ENCODE data around the gene IFNK. TPM values are rescaled to one million over a fixed set of nuclear protein-coding genes. Genes with fewer than 3 reads are reported as not detected.
A peak's percentile ranks its signal among the peaks of the same experiment; 100 is the strongest.

The IFNK gene
- total RNA-seq, 3 donors from 2014 or later (not counting 1 experiment from before 2014, with no cell fraction given), result not detected

DNA sequence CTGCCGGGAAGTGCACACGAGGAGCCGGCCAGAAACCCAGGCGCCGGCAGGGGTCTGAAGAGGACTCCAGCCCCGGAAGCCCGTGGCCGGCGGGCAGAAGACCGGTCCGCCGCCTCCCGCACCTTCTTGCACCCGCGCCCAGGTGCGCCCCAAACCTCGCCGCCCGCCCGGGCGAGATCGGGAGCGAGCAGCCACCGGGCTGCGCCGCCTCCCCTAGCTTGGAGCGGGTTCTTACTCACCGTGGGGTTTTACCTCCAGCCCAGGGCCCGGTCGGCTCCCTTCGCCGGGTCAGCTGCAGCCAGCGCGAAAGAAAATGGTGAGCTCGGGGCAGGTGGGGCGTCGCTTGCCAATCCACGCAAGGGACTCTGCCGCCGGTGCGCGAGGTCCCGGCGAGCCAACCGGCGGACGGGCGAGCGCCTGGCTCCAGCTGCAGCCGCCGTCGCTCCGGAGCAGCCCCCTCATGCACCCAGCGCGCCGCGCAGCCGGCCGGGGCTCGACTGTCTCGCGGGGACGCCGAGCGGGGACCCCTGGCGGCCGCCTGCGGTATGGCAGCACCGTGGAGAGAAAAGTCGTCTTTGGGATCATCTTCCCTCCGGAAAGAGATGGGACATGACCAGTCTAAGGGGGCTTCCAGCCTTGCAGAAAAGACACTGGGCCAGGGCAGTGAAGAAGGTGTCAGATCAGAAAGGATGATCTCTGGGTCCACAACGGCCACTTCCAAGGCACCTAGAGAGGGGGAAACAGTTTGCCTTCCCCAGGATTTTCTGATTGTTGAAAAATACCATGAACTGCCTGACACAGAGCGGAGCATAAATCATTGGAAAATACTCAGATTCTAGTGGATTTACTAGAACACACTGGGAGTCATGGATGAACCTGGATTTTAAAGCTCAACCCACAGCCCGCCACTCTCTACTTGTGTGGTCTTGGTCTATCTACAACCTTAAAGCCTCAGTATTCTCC is 5.5 kb downstream of the IFNK start, which contains the start of gene MOB3B:
TSS of gene MOB3B (minus strand) at position 499 of the 963 bp plus-strand sequence. CDS start 74,264 bp downstream, outside the sequence.
- peak within 1 kb of the TSS; percentile 74 for H3K27ac ChIP-seq (ENCODE audit: low read length)
- DNase-seq (peak; percentile 77 to 83), ATAC-seq (peak; percentile 88 to 93 (median 91))
- intact Hi-C loops (cut with micrococcal nuclease), result loop anchor here (1.0 to 10.0 kb wide), 3 partner anchors 43 to 495 kb away; no protein-coding TSS in a partner anchor
- H3K9me3 Mint-ChIP-seq, result no peaks in the 10 kb centered on the region
- 3% methylated on average over 74 of the region's 74 CpGs for WGBS (ENCODE audit: insufficient coverage)
- peak within 1 kb of the TSS in 1 of 2 donors; percentile 65 for H3K27ac Mint-ChIP-seq
- H3K4me1 ChIP-seq (ENCODE audit: control insufficient read depth, insufficient read depth, low read length), result peaks cover 20% of the 10 kb centered on the region
- TF ChIP-seq, protein P1, sequence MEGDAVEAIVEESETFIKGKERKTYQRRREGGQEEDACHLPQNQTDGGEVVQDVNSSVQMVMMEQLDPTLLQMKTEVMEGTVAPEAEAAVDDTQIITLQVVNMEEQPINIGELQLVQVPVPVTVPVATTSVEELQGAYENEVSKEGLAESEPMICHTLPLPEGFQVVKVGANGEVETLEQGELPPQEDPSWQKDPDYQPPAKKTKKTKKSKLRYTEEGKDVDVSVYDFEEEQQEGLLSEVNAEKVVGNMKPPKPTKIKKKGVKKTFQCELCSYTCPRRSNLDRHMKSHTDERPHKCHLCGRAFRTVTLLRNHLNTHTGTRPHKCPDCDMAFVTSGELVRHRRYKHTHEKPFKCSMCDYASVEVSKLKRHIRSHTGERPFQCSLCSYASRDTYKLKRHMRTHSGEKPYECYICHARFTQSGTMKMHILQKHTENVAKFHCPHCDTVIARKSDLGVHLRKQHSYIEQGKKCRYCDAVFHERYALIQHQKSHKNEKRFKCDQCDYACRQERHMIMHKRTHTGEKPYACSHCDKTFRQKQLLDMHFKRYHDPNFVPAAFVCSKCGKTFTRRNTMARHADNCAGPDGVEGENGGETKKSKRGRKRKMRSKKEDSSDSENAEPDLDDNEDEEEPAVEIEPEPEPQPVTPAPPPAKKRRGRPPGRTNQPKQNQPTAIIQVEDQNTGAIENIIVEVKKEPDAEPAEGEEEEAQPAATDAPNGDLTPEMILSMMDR (IDR thresholded peaks at IDR 0.05), result peak; percentile 93
- H3K4me3 ChIP-seq (ENCODE audit: low read length), result peak within 1 kb of the TSS; percentile 62
- peaks cover 16 to 18% of the 10 kb centered on the region in 2 donors for H3K27me3 Mint-ChIP-seq (ENCODE audit: low read depth in 2 of 2)
- H3K4me1 Mint-ChIP-seq, result peaks cover 0 to 12% of the 10 kb centered on the region in 2 donors
- H3K4me3 Mint-ChIP-seq, result peak within 1 kb of the TSS; percentile 85
- H3K9me3 ChIP-seq (ENCODE audit: control insufficient read depth, insufficient read depth, low read length), result no peaks in the 10 kb centered on the region
- H3K27me3 ChIP-seq (ENCODE audit: control insufficient read depth, insufficient read depth, low read length), result peaks cover 8% of the 10 kb centered on the region
- H3K36me3 ChIP-seq (ENCODE audit: control insufficient read depth, insufficient read depth, low read length), result no peaks in the 10 kb centered on the region
- H3K36me3 Mint-ChIP-seq, result no peaks in the 10 kb centered on the region

DNA sequence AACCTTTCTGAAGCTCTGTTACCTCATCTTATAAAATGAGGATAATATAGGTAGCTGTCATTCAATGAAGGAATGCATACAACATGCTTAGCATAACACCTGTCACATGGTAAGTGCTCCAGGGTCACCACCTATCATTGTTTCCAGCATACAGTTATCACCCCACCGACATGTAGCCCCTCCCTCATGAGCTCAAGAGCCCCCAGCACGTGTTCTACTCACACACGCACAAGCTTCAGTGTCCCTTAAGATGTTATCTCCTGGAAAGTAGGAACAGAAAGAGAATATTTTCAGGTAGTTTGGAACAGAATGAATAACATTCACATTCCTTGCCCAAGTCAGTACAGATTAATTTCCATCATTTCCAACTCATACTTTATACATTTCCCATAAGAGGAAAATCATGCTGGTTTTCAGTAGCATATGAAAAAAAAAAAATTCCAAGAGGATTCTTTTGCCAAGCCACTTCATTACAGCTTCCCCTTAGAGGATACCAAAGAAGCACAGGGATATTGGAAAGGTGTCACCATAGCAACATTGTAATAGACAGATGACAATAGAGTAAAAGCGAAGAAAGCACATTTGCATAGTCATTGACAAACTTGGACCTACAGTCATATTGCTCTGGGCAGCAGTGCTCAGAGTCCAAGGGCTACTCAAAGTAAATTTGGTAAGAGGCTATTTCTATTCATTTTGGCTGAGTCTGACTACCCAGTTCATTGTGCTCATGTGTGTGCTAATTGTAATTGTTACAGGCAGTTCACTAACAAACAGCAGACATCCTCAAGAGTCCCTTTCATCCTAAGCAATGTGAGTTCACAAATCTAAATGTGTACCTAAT is 7.0 kb downstream of the IFNK start:
- Mint-ChIP-seq H3K4me1 (peaks cover 0 to 12% of the 10 kb centered on the region in 2 donors), H3K27ac (no peak overlapping the region), H3K9me3 (no peaks in the 10 kb centered on the region), H3K36me3 (no peaks in the 10 kb centered on the region), H3K4me3 (no peak overlapping the region), H3K27me3 (ENCODE audit: low read depth in 2 of 2) (peaks cover 12 to 14% of the 10 kb centered on the region in 2 donors)
- H3K4me3 ChIP-seq (ENCODE audit: low read length), result no peak overlapping the region
- intact Hi-C loops (cut with micrococcal nuclease), result loop anchor here (10.0 kb wide), 1 partner anchor 496 kb away; no protein-coding TSS in a partner anchor
- H3K4me1 ChIP-seq (ENCODE audit: control insufficient read depth, insufficient read depth, low read length), result peaks cover 20% of the 10 kb centered on the region
- no peaks in the 10 kb centered on the region for H3K36me3 ChIP-seq (ENCODE audit: control insufficient read depth, insufficient read depth, low read length)
- DNase-seq (no peak), ATAC-seq (no peak)
- no peak overlapping the region for H3K27ac ChIP-seq (ENCODE audit: low read length)
- no peaks in the 10 kb centered on the region for H3K9me3 ChIP-seq (ENCODE audit: control insufficient read depth, insufficient read depth, low read length)
- H3K27me3 ChIP-seq (ENCODE audit: control insufficient read depth, insufficient read depth, low read length), result peaks cover 8% of the 10 kb centered on the region
- WGBS (ENCODE audit: insufficient coverage), result 94% methylated on average over 3 of the region's 4 CpGs
- TF ChIP-seq, protein P1 (IDR thresholded peaks at IDR 0.05), result no peak

DNA sequence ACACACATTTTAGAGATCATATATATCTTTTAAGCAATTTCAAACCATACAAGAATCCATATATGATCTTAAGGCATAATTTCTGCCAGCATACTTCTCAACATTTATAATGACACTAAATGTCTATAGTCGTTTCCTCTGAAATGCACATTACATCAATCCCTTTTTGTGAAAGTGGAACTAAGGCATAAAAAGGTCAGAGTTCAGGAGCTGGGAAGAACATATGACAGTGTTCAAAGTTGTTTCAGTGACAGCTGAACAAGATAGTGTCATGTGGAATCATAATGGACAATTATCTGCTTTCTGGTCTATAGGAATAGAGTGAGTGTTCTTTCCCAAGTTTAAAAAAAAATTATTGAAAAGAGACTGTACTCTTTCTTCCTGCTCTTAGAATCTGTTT is 8.0 kb downstream of the IFNK start:
- ATAC-seq (no peak), DNase-seq (no peak)
- no peak overlapping the region for H3K4me3 Mint-ChIP-seq
- Histone ChIP-seq H3K36me3 (ENCODE audit: control insufficient read depth, insufficient read depth, low read length) (no peaks in the 10 kb centered on the region), H3K9me3 (ENCODE audit: control insufficient read depth, insufficient read depth, low read length) (no peaks in the 10 kb centered on the region), H3K27ac (ENCODE audit: low read length) (no peak overlapping the region), H3K4me3 (ENCODE audit: low read length) (no peak overlapping the region), H3K27me3 (ENCODE audit: control insufficient read depth, insufficient read depth, low read length) (peaks cover 5% of the 10 kb centered on the region), H3K4me1 (ENCODE audit: control insufficient read depth, insufficient read depth, low read length) (peaks cover 20% of the 10 kb centered on the region)
- WGBS (ENCODE audit: insufficient coverage), result no CpG with 5 or more reads among the region's 1 CpG
- no peak overlapping the region for H3K27ac Mint-ChIP-seq
- no peaks in the 10 kb centered on the region for H3K9me3 Mint-ChIP-seq
- H3K4me1 Mint-ChIP-seq, result peaks cover 0 to 12% of the 10 kb centered on the region in 2 donors
- no peaks in the 10 kb centered on the region for H3K36me3 Mint-ChIP-seq
- peaks cover 4 to 8% of the 10 kb centered on the region in 2 donors for H3K27me3 Mint-ChIP-seq (ENCODE audit: low read depth in 2 of 2)
- intact Hi-C loops (cut with micrococcal nuclease), result loop anchor here (10.0 kb wide), 1 partner anchor 497 kb away; no protein-coding TSS in a partner anchor
- TF ChIP-seq, protein P1 (IDR thresholded peaks at IDR 0.05), result no peak
